GM21576 (cell line): Measurements from ENCODE around the gene ZNF750.

ENCODE experiments used
- ATAC-seq: cut with Tn5 transposase; IDR thresholded peaks from one replicate; pipeline ENCODE4 v1.9.1; 2021; ENCODE audit warnings: mild to moderate bottlenecking, moderate library complexity; ENCODE audit not compliant: unreplicated experiment

Gene ZNF750

GRCh38 chr17:82860606-82861392, 21.0 kb upstream of the ZNF750 start:
- no peak for ATAC-seq

- no peak for ATAC-seq
Measured at GRCh38 chr17:82859431-82860403, 19.9 kb upstream of the ZNF750 start.

- no peak for ATAC-seq
Measured at GRCh38 chr17:82858376-82859126, 18.7 kb upstream of the ZNF750 start.

- no peak for ATAC-seq
Measured at GRCh38 chr17:82856361-82856760, 16.5 kb upstream of the ZNF750 start.

- ATAC-seq: no peak
Measured at GRCh38 chr17:82854226-82854625, 14.4 kb upstream of the ZNF750 start.

- ATAC-seq: no peak
Measured at GRCh38 chr17:82851381-82851780, 11.6 kb upstream of the ZNF750 start.

GRCh38 chr17:82849076-82849945, 9.5 kb upstream of the ZNF750 start:
- ATAC-seq: no peak

- ATAC-seq: no peak
Measured at GRCh38 chr17:82848022-82848592, 8.3 kb upstream of the ZNF750 start.

- no peak for ATAC-seq
Measured at GRCh38 chr17:82846061-82846691, 6.4 kb upstream of the ZNF750 start.

- ATAC-seq: no peak
Measured at GRCh38 chr17:82845163-82845807, 5.5 kb upstream of the ZNF750 start.

GRCh38 chr17:82844796-82845162, 5.0 kb upstream of the ZNF750 start:
- no peak for ATAC-seq

GRCh38 chr17:82843904-82844680, 4.3 kb upstream of the ZNF750 start:
- no peak for ATAC-seq

- no peak for ATAC-seq
Measured at GRCh38 chr17:82841921-82842596, 2.2 kb upstream of the ZNF750 start.

GRCh38 chr17:82840431-82840831, 609 bp upstream of the ZNF750 start:
- ATAC-seq: no peak

GRCh38 chr17:82838386-82839063, 1.3 kb downstream of the ZNF750 start:
- no peak for ATAC-seq

GRCh38 chr17:82837586-82838320, 2.1 kb downstream of the ZNF750 start:
- ATAC-seq: no peak
